Cerebellar cortex (tissue), 1 donor: ENCODE measurements around the gene RALGAPA2.

Source experiments
- DNase-seq: peaks from one replicate; pipeline ENCODE4 v3.0.0-alpha.2; 2015; ENCODE audit warnings: low spot score

Gene RALGAPA2

DNA sequence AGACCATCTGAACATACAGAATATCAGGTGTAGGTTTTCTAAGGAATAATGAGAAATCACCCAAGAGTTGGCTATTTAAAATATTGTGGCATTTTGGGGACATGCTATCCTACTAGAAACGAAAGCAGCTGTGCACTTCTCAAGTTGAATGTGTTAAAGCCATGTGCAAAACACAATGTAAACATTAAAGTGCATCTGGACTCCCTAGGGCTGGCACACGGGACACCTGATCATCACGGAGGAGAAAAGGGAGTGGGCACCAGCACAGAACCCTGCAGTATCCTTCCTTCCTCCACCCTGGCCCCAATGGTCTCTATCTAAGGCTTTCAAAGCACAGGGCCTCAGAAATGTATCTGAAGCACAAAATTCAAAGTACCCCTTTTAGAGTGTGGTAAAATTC is 250.3 kb downstream of the RALGAPA2 start:
- DNase-seq, result no peak

DNA sequence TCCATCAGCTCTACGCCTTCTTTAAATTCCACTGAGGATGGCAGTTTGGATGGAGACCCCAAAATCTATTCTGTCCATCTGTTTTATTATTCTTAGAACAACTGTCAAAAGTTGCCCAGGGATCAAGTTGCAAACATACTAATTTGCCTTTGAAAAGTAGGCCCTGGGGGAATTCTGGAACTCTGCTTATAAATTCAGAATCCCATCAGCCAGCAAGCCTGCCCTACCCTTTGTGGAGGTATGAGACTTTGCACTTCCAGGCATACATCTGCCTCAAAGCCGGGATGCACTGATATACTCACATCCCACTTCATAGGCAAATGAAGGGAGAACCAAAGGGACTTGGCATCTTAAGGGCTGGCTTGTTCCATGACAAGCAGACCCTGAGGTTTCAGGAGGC is 250.9 kb downstream of the RALGAPA2 start:
- DNase-seq, result no peak

GRCh38 chr20:20459726-20460125 is 252.7 kb downstream of the RALGAPA2 start:
- DNase-seq, result no peak

- no peak for DNase-seq
Measured at GRCh38 chr20:20457392-20458126, 254.9 kb downstream of the RALGAPA2 start.

- no peak for DNase-seq
Measured at GRCh38 chr20:20456741-20457140, 255.7 kb downstream of the RALGAPA2 start.

- DNase-seq, result no peak
Measured at GRCh38 chr20:20455926-20456325, 256.5 kb downstream of the RALGAPA2 start.

DNA sequence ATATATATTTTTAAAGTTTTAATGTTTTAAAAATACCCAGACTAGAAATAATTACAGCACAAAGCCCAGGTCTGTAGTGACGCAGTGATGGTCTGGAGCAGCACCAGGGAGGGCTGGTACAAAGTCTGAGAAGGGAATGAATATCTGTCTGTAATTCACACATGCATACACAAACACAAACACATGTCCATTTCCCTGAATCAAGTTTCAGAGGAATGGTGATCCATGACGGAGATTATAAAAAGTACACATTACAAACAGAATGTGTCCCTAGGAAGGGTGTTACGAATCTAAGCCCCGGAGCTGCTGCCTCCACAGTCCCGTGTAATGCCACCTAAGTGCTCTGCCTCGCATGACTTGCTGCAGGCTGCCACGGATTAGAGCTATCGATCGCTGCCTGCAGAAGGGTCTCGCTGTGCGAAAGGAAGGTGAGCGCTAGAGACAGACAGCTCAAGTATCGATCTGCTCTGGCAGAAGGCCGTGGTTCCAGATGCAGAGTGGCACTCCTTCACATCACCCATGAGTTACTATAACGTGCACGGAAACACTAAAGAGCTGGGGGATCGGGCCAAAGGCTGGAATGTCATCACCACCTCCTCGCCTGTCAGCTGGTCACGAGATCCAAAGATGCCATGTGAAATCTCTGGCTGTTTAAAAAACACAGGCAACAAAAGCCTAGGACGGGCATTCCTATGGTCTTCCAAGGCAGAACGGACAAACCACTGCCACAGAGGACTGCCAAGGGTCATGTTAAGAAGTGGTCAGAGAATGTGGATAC is 257.4 kb downstream of the RALGAPA2 start:
- DNase-seq, result no peak

DNA sequence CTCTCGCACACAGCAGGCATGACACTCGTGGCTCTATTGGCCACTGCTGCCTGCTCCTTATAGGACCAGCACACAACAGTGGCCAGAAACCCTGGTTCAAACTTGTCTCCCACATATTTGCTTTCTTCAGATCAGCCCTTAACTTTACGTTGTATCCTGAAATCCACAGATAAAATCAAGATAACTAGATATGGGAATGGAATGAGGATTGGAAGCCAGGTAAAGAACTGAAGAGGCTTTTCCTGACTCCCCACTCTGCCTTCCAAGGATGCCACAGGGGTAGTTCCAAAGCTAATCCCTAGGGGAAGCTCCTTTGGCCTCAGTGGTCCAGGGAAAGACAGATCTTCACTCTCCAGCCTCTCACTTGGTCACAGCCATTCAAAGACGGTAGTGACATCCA is 258.1 kb downstream of the RALGAPA2 start:
- DNase-seq, result no peak

GRCh38 chr20:20452254-20452676 is 260.2 kb downstream of the RALGAPA2 start:
- peak; percentile 45 for DNase-seq

- peak; percentile 96 for DNase-seq
Measured at GRCh38 chr20:20450521-20450920, 261.9 kb downstream of the RALGAPA2 start.

DNA sequence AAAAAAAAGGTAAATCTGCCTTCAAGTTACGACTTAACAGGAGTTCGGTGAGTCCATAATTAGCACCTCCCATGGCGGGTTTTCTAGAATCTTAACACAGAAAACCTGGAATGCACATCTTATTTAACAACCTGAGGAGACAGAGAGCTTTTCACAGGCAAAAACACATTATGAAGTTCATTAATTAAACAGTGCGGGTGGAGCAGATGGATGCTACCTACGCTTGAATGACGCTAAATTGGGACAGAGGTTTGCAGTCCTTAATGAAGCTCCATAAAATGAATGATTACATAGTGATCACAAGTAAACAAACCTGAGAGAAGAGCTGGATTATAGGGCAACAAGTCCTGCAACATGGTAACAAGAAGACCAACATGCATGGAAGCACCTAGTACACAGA is 263.6 kb downstream of the RALGAPA2 start:
- peak; percentile 73 for DNase-seq

- peak; percentile 35 for DNase-seq
Measured at GRCh38 chr20:20447196-20447595, 265.2 kb downstream of the RALGAPA2 start.

- peak; percentile 56 for DNase-seq
Measured at GRCh38 chr20:20446425-20447015, 265.9 kb downstream of the RALGAPA2 start.

DNA sequence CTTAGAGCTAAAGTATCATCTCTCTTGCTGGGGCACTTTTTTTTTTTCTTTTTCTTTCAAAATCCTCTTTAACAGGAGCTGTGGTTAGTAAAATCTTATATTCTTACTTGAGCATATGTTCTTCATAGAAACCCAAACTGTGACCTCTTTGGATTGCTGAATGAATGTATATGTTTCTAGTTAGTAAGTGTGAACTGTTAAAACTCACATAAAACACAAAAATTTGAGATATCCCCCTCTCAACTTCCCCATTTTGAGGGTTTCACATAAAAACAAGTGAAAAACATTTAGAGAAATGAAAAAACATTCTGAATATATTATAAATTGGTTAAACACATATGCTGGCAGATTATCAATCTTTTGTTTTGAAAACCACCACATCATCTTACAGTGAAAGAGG is 266.4 kb downstream of the RALGAPA2 start:
- DNase-seq, result no peak

- no peak for DNase-seq
Measured at GRCh38 chr20:20443504-20443903, 268.9 kb downstream of the RALGAPA2 start.

DNA sequence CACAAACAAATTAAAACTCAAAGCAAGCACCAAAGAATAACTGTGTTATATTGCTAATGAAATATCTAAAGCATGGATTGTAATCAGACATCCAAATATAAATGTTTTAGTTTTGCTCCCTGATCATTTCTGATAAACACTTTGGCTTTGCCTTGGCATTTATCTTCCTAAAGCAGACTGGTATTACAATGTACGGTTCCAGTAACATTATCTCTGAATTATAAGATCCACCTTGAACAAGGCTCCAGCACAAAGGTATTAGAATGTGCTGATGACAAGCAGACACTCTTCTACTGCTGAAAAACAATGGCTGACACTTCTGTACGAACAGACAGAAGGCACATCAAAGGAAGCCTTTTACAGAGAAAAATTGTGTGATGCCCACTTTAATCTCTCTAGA is 270.0 kb downstream of the RALGAPA2 start:
- no peak for DNase-seq

DNA sequence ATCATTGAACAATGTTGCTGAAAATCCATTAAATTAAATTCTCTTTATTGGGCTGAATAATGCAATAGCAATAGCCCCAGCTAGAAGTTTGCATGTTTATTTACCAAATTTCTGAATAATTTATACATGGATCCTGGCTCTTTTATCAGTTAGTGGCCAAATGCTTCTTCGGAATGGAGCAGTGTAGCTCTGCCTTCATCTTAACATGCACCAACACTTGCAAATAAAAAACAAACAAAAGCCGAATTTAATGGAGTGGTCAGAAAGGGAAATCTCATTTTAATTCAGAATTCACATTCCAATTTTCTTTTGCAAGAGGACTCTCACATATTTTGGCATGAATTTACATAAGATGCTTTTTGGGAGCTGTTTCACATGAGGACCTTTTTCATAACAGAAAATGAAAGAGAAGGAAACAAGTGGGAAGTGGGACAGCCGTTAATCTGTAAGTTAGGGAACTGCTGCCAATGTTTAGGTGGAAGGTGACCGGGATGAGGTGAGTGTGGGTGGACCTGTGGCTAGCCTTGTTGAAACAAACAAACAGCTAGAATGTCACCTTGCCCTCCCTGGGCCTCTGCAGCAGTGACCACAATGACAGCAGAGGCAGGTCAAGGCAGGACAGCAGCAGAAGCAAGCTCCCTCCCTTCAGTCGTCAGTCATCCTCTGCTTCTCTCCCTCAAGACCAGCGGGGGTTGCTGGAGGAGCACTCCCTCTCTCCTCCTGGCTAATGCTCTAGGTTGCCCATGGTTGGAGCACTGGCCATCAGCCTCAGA is 271.4 kb downstream of the RALGAPA2 start:
- DNase-seq, result peak; percentile 52

- DNase-seq, result peak; percentile 75
Measured at GRCh38 chr20:20440481-20440880, 272.0 kb downstream of the RALGAPA2 start.

- no peak for DNase-seq
Measured at GRCh38 chr20:20439602-20440190, 272.7 kb downstream of the RALGAPA2 start.

DNA sequence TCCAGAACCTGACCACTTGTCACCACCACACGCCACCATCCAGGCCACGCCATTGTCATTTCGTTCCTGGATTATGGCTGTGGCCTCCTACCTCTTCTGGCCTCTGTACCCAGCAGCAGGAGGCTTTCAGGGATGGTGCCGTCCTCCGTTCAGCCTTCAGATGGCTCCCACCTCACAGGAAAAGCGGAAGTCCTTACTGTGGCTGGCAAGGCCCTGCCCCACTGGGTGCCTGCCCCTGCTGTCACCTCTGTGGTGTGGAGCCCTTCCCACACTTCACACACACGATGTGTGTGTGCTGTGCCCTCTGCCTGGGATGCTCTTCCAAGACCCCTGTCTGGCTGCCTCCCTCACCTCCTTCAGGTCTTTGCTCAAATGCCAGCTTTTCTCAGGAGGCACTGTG is 275.1 kb downstream of the RALGAPA2 start:
- no peak for DNase-seq

GRCh38 chr20:20436689-20437088 is 275.8 kb downstream of the RALGAPA2 start:
- no peak for DNase-seq

- DNase-seq, result no peak
Measured at GRCh38 chr20:20435453-20435852, 277.0 kb downstream of the RALGAPA2 start.
